ENCODE results near the gene IER3. TPM values are rescaled to one million over a fixed set of nuclear protein-coding genes. Genes with fewer than 3 reads are reported as not detected.

The IER3 gene
- total and polyA plus RNA-seq, 9 of the 15 experiments (the other 6 are each of a cell fraction or from before 2014, with no cell fraction given): 1.5 to 30.0 (median 11.5) TPM

- no peak for TF ChIP-seq ZNF184 (CRISPR knock-in tag; IDR thresholded peaks at IDR 0.05)
- TF ChIP-seq POLR2H (tag; IDR thresholded peaks at IDR 0.05; ENCODE audit: low read depth): peak; percentile 58; the same call in 1 of the 2 replicates
- no peak for TF ChIP-seq HDAC6 (IDR thresholded peaks at IDR 0.05; ENCODE audit: low read depth, low read length)
- no peak for TF ChIP-seq KHSRP (IDR thresholded peaks at IDR 0.05)
- peak; percentile 53; the same call in 1 of the 2 replicates for TF ChIP-seq ZNF263 (CRISPR knock-in tag; IDR thresholded peaks at IDR 0.05; ENCODE audit: borderline replicate concordance)
- no peak for TF ChIP-seq ZC3H8 (IDR thresholded peaks at IDR 0.05)
- TF ChIP-seq MTF1 (CRISPR knock-in tag; IDR thresholded peaks at IDR 0.05; ENCODE audit: borderline replicate concordance): no peak
- no peak for TF ChIP-seq ZNF232 (CRISPR knock-in tag; IDR thresholded peaks at IDR 0.05)
- TF ChIP-seq POLR3G (IDR thresholded peaks at IDR 0.05; ENCODE audit: extremely low read depth, insufficient read length, insufficient replicate concordance): no peak
- TF ChIP-seq HOXB6 (CRISPR knock-in tag; IDR thresholded peaks at IDR 0.05; ENCODE audit: borderline replicate concordance): no peak; the same call in 1 of the 2 replicates
- peak; percentile 67 for TF ChIP-seq TAF7 (tag; IDR thresholded peaks at IDR 0.05)
- no peak for TF ChIP-seq THAP7 (CRISPR knock-in tag; IDR thresholded peaks at IDR 0.05)
- TF ChIP-seq MAX (CRISPR knock-in tag; IDR thresholded peaks at IDR 0.05): peak; percentile 31; the same call in 1 of the 2 replicates
- peak; percentile 80; the same call in 1 of the 2 replicates for TF ChIP-seq ATF4 (CRISPR knock-in tag; IDR thresholded peaks at IDR 0.05)
- no peak for TF ChIP-seq GABPB2 (CRISPR knock-in tag; conservative IDR thresholded peaks at IDR 0.05)
- no peak for TF ChIP-seq RFX5 (IDR thresholded peaks at IDR 0.05; ENCODE audit: low read depth, low read length)
- TF ChIP-seq ZNF518B (CRISPR knock-in tag; IDR thresholded peaks at IDR 0.05): no peak
- TF ChIP-seq KAT2B (IDR thresholded peaks at IDR 0.05; ENCODE audit: low read depth, low read length): no peak
- TF ChIP-seq CHCHD3 (CRISPR knock-in tag; IDR thresholded peaks at IDR 0.05): no peak
- peak; percentile 82; the same call in 1 of the 2 replicates for TF ChIP-seq ZNF589 (CRISPR knock-in tag; IDR thresholded peaks at IDR 0.05; ENCODE audit: low read depth)
- peak; percentile 84; the same call in 1 of the 2 replicates for TF ChIP-seq HDAC2 (IDR thresholded peaks at IDR 0.05)
- peak; percentile 74; the same call in 1 of the 2 replicates for TF ChIP-seq ZNF644 (tag; IDR thresholded peaks at IDR 0.05; ENCODE audit: low read depth)
- no peak for TF ChIP-seq ZC3H11A (IDR thresholded peaks at IDR 0.05; ENCODE audit: low read depth, low read length)
- TF ChIP-seq JUND (IDR thresholded peaks at IDR 0.05; ENCODE audit: borderline replicate concordance, low read depth, low read length): peak; percentile 99
- peak; percentile 98 for TF ChIP-seq JUND (tag; IDR thresholded peaks at IDR 0.05; ENCODE audit: borderline replicate concordance, low read depth, low read length)
Measured at GRCh38 chr6:30769088-30769852, 24.9 kb upstream of the IER3 start (continued).
